Mammary epithelial cell (primary cell): ENCODE results near the gene TMTC1.

Experiments used
- EZH2 ChIP-seq: IDR thresholded peaks from 2 replicates; pipeline ENCODE4 v1.6.1; 2012; ENCODE audit warnings: low read length, inconsistent platforms, borderline replicate concordance
- TF ChIP-seq, protein P1 (sequence below), 2 donors: IDR thresholded peaks in 1 of 2; conservative IDR thresholded peaks in 1 of 2; 2 replicates each; pipeline ENCODE4 v1.5.1; 2011 to 2012; ENCODE audit warnings: inconsistent platforms in 2 of 2, low read length in 2 of 2, mild to moderate bottlenecking in 2 of 2, control low read depth in 1 of 2, low read depth in 1 of 2; ENCODE audit not compliant: insufficient read depth in 1 of 2; ENCODE audit errors: extremely low read depth in 1 of 2

DNA sequence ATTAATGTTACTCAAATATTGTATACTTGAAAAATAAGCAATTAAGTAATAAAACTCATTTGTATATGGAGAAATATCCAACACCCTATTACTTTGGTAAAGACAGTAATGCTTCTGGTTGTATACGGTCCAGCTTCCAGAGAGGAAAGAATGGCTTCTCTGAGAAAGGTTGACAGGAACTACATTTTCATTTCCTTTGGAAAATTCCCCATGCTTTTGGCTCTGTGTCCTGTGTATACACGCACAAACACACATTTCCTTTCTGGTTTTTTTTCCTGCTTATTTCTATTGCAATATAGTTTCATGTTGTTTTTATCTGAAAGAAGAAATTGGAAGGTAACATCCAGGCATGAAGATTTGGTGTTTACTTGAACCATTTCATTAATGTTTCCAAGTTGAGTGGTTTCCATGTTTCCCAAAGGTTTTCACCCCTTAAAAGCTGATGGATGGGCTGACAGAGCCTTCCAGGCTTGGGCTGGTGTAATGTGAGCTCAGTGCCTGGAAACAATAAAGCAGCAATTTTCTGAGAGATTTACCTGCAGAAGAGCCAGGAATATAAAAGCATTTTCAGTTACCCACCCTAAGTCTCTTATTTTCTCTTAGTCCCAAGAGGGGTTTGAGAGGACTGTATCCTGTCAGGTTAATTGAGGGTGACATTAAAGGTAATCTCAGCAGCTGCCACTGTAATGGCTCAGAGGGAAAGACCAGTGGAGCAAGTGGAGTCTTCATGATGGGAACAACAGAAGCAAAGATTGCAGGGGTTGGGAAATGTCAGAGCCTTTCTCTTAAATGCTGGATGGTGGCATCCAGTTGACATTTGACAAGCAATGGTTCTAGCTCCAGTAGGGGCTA is 33.4 kb upstream of the TMTC1 start:
- TF ChIP-seq, protein P1, sequence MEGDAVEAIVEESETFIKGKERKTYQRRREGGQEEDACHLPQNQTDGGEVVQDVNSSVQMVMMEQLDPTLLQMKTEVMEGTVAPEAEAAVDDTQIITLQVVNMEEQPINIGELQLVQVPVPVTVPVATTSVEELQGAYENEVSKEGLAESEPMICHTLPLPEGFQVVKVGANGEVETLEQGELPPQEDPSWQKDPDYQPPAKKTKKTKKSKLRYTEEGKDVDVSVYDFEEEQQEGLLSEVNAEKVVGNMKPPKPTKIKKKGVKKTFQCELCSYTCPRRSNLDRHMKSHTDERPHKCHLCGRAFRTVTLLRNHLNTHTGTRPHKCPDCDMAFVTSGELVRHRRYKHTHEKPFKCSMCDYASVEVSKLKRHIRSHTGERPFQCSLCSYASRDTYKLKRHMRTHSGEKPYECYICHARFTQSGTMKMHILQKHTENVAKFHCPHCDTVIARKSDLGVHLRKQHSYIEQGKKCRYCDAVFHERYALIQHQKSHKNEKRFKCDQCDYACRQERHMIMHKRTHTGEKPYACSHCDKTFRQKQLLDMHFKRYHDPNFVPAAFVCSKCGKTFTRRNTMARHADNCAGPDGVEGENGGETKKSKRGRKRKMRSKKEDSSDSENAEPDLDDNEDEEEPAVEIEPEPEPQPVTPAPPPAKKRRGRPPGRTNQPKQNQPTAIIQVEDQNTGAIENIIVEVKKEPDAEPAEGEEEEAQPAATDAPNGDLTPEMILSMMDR (conservative IDR thresholded peaks at IDR 0.05 in 1 of 2, IDR thresholded peaks at IDR 0.05 in 1 of 2; ENCODE audit: extremely low read depth in 1 of 2, insufficient read depth in 1 of 2, low read depth in 1 of 2, low read length in 2 of 2), result no peak
- no peak for TF ChIP-seq EZH2
